Left ventricle myocardium inferior (tissue), 1 donor: ENCODE data around the gene EGF. TPM values are rescaled to one million over a fixed set of nuclear protein-coding genes. Genes with fewer than 3 reads are reported as not detected.

ENCODE experiments used
- DNase-seq: peaks from one replicate; pipeline ENCODE4 v3.0.0-alpha.2; 2020
- H3K27ac ChIP-seq: fragments of 200-600 bp; replicated peaks from 2 replicates; pipeline ENCODE4 v1.8.0; 2021
- H3K27me3 ChIP-seq: fragments of 200-600 bp; 2 replicates; pipeline ENCODE4 v1.8.0; 2021; ENCODE audit warnings: low read depth
- H3K36me3 ChIP-seq: fragments of 200-600 bp; 2 replicates; pipeline ENCODE4 v1.8.0; 2021
- H3K4me1 ChIP-seq: fragments of 200-600 bp; 2 replicates; pipeline ENCODE4 v1.8.0; 2021
- H3K4me3 ChIP-seq: fragments of 200-600 bp; 2 replicates; pipeline ENCODE4 v1.8.0; 2021; ENCODE audit warnings: mild to moderate bottlenecking, moderate library complexity
- H3K9me3 ChIP-seq: fragments of 200-600 bp; replicated peaks from 2 replicates; pipeline ENCODE4 v1.8.0; 2021
- intact Hi-C: fragments of 100-400 bp; cut with micrococcal nuclease; formaldehyde crosslinking; loops from one replicate; pipeline ENCODE4 v1.11.0; 2022
- total RNA-seq: library from RNA; stranded (reverse); fragmentation: NEBNext Ultra II Directional; extraction: Animal tissue kit (Norgen Biotek cat#: 25700); gene quantifications from one replicate; pipeline ENCODE4 v1.2.1, GENCODE V29; 2021
- TF ChIP-seq, protein P1 (sequence below): fragments of 200-600 bp; IDR thresholded peaks from 2 replicates; pipeline ENCODE4 v1.8.0; 2021; ENCODE audit warnings: antibody characterized with exemption, mild to moderate bottlenecking, borderline replicate concordance
- donor health status: DM: no; HTN: yes; CAD: no; lungs with severe emphysema.

EGF gene
- total RNA-seq, 1 donor from 2014 or later: 13.0 TPM

DNA sequence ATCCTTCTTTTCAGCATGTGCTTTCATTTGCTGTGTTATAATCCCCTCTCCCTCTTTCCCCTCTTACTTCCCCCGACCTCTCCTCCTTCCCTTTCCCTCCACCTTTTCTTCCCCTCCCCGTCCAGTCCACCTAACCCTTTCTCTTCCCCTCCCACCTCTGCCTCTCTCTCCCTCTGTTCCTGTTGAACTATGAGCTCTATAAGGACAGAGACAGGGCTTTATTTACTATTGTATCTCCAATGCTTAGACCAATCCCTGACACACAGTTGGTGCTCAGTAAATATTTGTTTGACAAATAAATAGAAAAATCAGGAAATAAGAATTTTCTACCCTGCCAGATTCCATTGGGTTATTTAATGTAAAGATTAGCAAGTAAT is 60.8 kb downstream of the EGF start:
- no peaks in the 10 kb centered on the region for H3K4me1 ChIP-seq
- H3K9me3 ChIP-seq: no peaks in the 10 kb centered on the region
- H3K4me3 ChIP-seq: no peak overlapping the region
- TF ChIP-seq, protein P1, sequence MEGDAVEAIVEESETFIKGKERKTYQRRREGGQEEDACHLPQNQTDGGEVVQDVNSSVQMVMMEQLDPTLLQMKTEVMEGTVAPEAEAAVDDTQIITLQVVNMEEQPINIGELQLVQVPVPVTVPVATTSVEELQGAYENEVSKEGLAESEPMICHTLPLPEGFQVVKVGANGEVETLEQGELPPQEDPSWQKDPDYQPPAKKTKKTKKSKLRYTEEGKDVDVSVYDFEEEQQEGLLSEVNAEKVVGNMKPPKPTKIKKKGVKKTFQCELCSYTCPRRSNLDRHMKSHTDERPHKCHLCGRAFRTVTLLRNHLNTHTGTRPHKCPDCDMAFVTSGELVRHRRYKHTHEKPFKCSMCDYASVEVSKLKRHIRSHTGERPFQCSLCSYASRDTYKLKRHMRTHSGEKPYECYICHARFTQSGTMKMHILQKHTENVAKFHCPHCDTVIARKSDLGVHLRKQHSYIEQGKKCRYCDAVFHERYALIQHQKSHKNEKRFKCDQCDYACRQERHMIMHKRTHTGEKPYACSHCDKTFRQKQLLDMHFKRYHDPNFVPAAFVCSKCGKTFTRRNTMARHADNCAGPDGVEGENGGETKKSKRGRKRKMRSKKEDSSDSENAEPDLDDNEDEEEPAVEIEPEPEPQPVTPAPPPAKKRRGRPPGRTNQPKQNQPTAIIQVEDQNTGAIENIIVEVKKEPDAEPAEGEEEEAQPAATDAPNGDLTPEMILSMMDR: no peak
- no peaks in the 10 kb centered on the region for H3K36me3 ChIP-seq
- H3K27me3 ChIP-seq: no peaks in the 10 kb centered on the region
- intact Hi-C loops: no loop called here
- DNase-seq: no peak
- no peak overlapping the region for H3K27ac ChIP-seq

DNA sequence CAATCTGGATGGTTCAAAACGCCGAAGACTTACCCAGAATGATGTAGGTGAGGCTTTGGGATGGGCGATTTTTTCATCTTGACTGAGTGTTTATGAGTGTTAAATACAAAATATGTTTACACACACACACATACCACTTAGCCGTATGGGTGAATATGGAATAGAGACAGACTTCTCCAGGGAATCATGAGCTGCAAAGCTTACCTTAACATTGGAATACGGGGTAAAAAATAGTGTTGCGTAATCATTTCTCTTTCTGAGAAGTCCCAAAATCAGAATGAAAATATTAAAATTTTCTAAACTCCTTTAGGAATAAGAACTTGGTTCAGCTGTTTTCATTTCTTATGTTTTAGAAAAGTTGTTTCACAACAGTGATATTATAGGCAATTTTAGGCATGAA is 63.5 kb downstream of the EGF start:
- intact Hi-C loops: loop anchor here (5.0 kb wide), 1 partner anchor 554 kb away; no protein-coding TSS in a partner anchor

DNA sequence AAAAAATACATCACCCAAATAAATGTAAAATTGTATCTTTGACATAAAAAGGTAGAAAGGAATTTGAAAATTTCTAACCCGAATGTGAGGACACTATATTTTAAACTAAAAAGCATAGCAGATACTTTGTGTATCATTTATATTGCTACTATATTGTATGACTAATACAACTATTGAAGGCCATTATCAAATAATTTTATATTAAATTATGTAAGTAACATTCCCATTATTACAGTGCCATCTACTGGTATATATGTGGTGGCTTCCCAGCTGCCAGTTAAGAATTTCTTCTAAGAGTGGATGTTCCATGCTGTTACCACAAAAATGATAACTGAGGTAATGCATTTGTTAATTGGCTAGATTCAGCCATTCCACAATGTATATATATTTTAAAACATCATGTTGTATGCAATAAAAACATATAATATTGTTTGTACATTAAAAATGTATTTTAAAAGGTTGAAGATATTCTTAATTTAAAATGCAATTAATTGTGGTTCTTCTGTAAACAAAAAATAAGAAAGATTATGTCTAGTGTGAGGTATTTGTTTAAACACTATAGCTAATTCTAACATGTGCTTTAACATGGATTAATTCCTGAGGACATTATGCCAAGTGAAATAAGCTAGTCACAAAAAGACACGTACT is 65.3 kb downstream of the EGF start:
- DNase-seq: no peak
- Histone ChIP-seq H3K4me3 (no peak overlapping the region), H3K27ac (no peak overlapping the region), H3K27me3 (no peaks in the 10 kb centered on the region), H3K4me1 (no peaks in the 10 kb centered on the region), H3K9me3 (no peaks in the 10 kb centered on the region), H3K36me3 (no peaks in the 10 kb centered on the region)
- intact Hi-C loops: loop anchor here (5.0 kb wide), 1 partner anchor 556 kb away; no protein-coding TSS in a partner anchor
- TF ChIP-seq, protein P1: peak; percentile 74

More for the DNA sequence above, 63.5 kb downstream of the EGF start:
- DNase-seq: no peak
- no peaks in the 10 kb centered on the region for H3K9me3 ChIP-seq
- TF ChIP-seq, protein P1: no peak
- no peak overlapping the region for H3K4me3 ChIP-seq
- H3K27ac ChIP-seq: no peak overlapping the region
- H3K4me1 ChIP-seq: no peaks in the 10 kb centered on the region
- no peaks in the 10 kb centered on the region for H3K36me3 ChIP-seq
- H3K27me3 ChIP-seq: no peaks in the 10 kb centered on the region

DNA sequence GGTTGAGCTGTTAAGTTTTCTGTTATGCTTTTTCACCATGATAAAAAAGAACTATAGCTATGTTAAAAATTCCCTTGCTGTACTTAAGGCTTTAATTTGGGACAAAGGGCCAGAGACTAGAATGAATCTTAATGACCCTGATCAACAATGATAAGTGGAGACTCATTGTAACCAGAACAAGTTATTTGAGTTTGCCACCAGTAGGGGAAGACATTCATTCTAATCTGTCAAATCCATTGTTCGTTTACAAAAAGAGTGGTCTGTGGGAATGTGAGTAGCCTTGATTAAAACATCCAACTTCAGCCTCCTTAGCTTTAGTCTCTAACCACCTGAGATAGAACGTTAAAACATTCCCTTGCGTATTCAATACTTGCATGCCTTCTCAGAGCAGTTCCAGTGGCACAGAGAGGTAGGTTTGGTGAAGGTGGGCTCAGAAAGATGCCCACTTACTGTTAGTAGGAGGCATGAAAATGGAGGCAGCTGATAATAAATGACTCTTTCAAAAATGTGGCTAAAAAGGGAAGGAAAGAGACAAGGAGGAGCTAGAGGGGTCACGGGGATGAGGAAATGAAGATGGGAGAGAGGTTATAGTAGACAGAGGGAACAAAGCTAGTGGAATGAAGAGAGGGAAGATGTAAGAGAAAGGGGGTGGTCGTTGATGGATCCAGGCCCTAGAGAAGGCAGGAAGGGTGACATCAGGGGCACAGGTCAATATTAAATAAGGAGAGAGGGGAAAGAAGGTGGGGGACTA is 66.2 kb downstream of the EGF start:
- Histone ChIP-seq H3K36me3 (no peaks in the 10 kb centered on the region), H3K27me3 (no peaks in the 10 kb centered on the region), H3K9me3 (no peaks in the 10 kb centered on the region), H3K4me1 (no peaks in the 10 kb centered on the region), H3K27ac (no peak overlapping the region), H3K4me3 (no peak overlapping the region)
- intact Hi-C loops: loop anchor here (5.0 kb wide), 1 partner anchor 557 kb away; no protein-coding TSS in a partner anchor
- DNase-seq: no peak
- TF ChIP-seq, protein P1: no peak

DNA sequence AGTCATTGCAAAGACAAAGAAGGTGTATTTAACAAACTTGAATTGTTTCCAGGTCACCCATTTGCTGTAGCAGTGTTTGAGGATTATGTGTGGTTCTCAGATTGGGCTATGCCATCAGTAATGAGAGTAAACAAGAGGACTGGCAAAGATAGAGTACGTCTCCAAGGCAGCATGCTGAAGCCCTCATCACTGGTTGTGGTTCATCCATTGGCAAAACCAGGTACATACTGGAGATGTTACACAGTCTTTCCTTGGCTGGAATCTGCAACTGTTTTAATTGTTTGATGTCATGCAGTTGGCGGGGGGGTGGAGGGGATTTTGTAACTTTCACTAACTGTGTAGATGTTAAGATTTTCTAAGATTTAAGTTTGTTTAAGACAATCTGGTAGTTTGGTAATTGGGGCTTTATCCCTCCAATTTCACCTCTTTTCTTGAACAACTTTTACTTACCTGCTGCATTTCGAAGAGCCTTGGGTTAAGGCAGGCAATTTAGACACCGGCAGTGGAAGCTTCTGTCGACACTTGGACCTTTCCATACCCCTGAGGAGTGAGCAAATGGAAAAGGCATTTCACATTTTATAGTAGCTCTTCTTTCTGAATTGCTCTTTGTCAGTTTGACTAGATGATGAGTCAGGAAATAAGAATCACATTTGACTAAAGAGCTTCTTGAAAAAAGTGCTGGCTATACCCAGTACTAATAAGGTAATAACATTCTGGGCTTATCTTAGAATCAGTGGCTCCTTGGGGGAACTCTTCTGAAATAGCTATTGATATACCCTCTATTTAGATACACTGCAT is 67.4 kb downstream of the EGF start:
- TF ChIP-seq, protein P1: no peak

More for the DNA sequence above, 67.4 kb downstream of the EGF start:
- no peak overlapping the region for H3K27ac ChIP-seq
- no peaks in the 10 kb centered on the region for H3K4me1 ChIP-seq
- no peak for DNase-seq
- no peaks in the 10 kb centered on the region for H3K9me3 ChIP-seq
- intact Hi-C loops: loop anchor here (5.0 kb wide), 1 partner anchor 558 kb away; no protein-coding TSS in a partner anchor
- no peaks in the 10 kb centered on the region for H3K36me3 ChIP-seq
- no peak overlapping the region for H3K4me3 ChIP-seq
- H3K27me3 ChIP-seq: no peaks in the 10 kb centered on the region
